Amniotic epithelial cell (primary cell): Measurements from ENCODE around the gene HDAC2.
"Not testable (repeated sequence)": the region's sequence is repeated elsewhere in the genome, so short reads cannot be mapped to it uniquely, and the experiment has no call there.

Experiments
- DNase-seq: peaks from one replicate; pipeline ENCODE4 v3.0.0-alpha.2; 2010; ENCODE audit warnings: low read depth

HDAC2 gene

GRCh38 chr6:113970805-113971676, at the start of gene HDAC2:
HDAC2 (minus strand) TSS chr6:113971148; CDS start chr6:113970908, 240 bp downstream.
- DNase-seq = peak; percentile 69

GRCh38 chr6:114020196-114020595, 49.2 kb upstream of the HDAC2 start:
- no peak for DNase-seq

GRCh38 chr6:114017146-114017545, 46.2 kb upstream of the HDAC2 start:
- DNase-seq = not testable (repeated sequence)

GRCh38 chr6:114014106-114014505, 43.2 kb upstream of the HDAC2 start:
- DNase-seq = peak; percentile 29

- peak; percentile 66 for DNase-seq
Observed at GRCh38 chr6:114011486-114011885, 40.5 kb upstream of the HDAC2 start.

- DNase-seq = no peak
Observed at GRCh38 chr6:114010540-114010939, 39.6 kb upstream of the HDAC2 start.

GRCh38 chr6:114009192-114009591, 38.2 kb upstream of the HDAC2 start:
- no peak for DNase-seq

- DNase-seq = no peak
Observed at GRCh38 chr6:114008331-114008730, 37.4 kb upstream of the HDAC2 start.

- no peak for DNase-seq
Observed at GRCh38 chr6:114007516-114007915, 36.6 kb upstream of the HDAC2 start.

GRCh38 chr6:114001354-114001753, 30.4 kb upstream of the HDAC2 start:
- DNase-seq = no peak

- no peak for DNase-seq
Observed at GRCh38 chr6:114000069-114000468, 29.1 kb upstream of the HDAC2 start.

GRCh38 chr6:113999284-113999683, 28.3 kb upstream of the HDAC2 start:
- no peak for DNase-seq

GRCh38 chr6:113998811-113999210, 27.9 kb upstream of the HDAC2 start:
- DNase-seq = no peak

GRCh38 chr6:113997116-113997515, 26.2 kb upstream of the HDAC2 start:
- peak; percentile 83 for DNase-seq

GRCh38 chr6:113995634-113996033, 24.7 kb upstream of the HDAC2 start:
- DNase-seq = peak; percentile 85

- peak; percentile 89 for DNase-seq
Observed at GRCh38 chr6:113994934-113995342, 24.0 kb upstream of the HDAC2 start.

GRCh38 chr6:113989675-113990074, 18.7 kb upstream of the HDAC2 start:
- DNase-seq = no peak

- DNase-seq = not testable (repeated sequence)
Observed at GRCh38 chr6:113982675-113983074, 11.7 kb upstream of the HDAC2 start.

GRCh38 chr6:113982055-113982550, 11.2 kb upstream of the HDAC2 start:
- DNase-seq = no peak

- DNase-seq = no peak
Observed at GRCh38 chr6:113980937-113981554, 10.1 kb upstream of the HDAC2 start.

- no peak for DNase-seq
Observed at GRCh38 chr6:113979937-113980336, 9.0 kb upstream of the HDAC2 start.

- DNase-seq = no peak
Observed at GRCh38 chr6:113978084-113978675, 7.2 kb upstream of the HDAC2 start.

- DNase-seq = no peak
Observed at GRCh38 chr6:113976806-113977205, 5.9 kb upstream of the HDAC2 start.
